Esophagus muscularis mucosa (tissue), 4 donors: Measurements from ENCODE around the gene HBEGF. TPM values are rescaled to one million over a fixed set of nuclear protein-coding genes. Genes with fewer than 3 reads are reported as not detected.

Experiments used
- DNase-seq: peaks from one replicate; pipeline ENCODE4 v3.0.0-alpha.2; 2017; ENCODE audit errors: extremely low spot score
- H3K27ac ChIP-seq, 4 donors: fragments of 200-600 bp; sonication (generic); replicated peaks in 1 of 4; 1 replicate in 3 of 4; 2 replicates in 1 of 4; pipeline ENCODE4 v1.5.1; 2016 to 2019; ENCODE audit warnings: mild to moderate bottlenecking in 1 of 4
- H3K27me3 ChIP-seq, 4 donors: fragments of 200-600 bp; sonication (generic); one replicate each; pipeline versions ENCODE4 v1.5.1 to v1.6.0; 2016 to 2019
- H3K36me3 ChIP-seq, 4 donors: fragments of 200-600 bp; sonication (generic); one replicate each; pipeline ENCODE4 v1.5.1; 2016 to 2019
- H3K4me1 ChIP-seq, 4 donors: fragments of 200-600 bp; sonication (generic); one replicate each; pipeline ENCODE4 v1.5.1; 2016 to 2019
- H3K4me3 ChIP-seq, 4 donors: fragments of 200-600 bp; sonication (generic); 1 replicate in 2 of 4; 2 replicates in 2 of 4; pipeline ENCODE4 v1.5.1; 2016 to 2019; ENCODE audit warnings: mild to moderate bottlenecking in 4 of 4, moderate library complexity in 1 of 4
- H3K9me3 ChIP-seq, 4 donors: fragments of 200-600 bp; sonication (generic); 1 replicate in 3 of 4; 2 replicates in 1 of 4; pipeline ENCODE4 v1.5.1; 2016 to 2019
- CTCF ChIP-seq, 3 experiments: fragments of 200-600 bp in 2 of 3; fragments of 450-650 bp in 1 of 3; sonication (generic) in 2 of 3; IDR thresholded peaks; one replicate each; pipeline ENCODE4 v1.5.1; 2017 to 2019; ENCODE audit warnings: antibody characterized with exemption in 3 of 3, mild to moderate bottlenecking in 2 of 3, moderate library complexity in 1 of 3
- EP300 ChIP-seq: sonication (generic); formaldehyde crosslinking; IDR thresholded peaks from one replicate; pipeline ENCODE4 v1.6.1; 2017; ENCODE audit warnings: antibody characterized with exemption
- POLR2A ChIP-seq: fragments of 450-650 bp; IDR thresholded peaks from one replicate; pipeline ENCODE4 v1.6.1; 2017; ENCODE audit warnings: antibody characterized with exemption, moderate library complexity, mild to moderate bottlenecking, low read depth
- POLR2AphosphoS5 ChIP-seq, 2 donors: sonication (generic); formaldehyde crosslinking; IDR thresholded peaks; one replicate each; pipeline ENCODE4 v1.6.1; 2017; ENCODE audit warnings: antibody characterized with exemption in 2 of 2
- WGBS: methylation state at CpG from one replicate; pipeline ENCODE4 v1.1.5; 2018; 5-methylcytosine and 5-hydroxymethylcytosine counted together
- intact Hi-C: fragments of 100-400 bp; cut with DNase I; formaldehyde crosslinking; loops from one replicate; pipeline ENCODE4 v1.15.1; 2023
- total RNA-seq, 4 donors: library from RNA; depleted of rRNA; stranded (reverse); fragments of >200 nt; gene quantifications; one replicate each; pipeline versions ENCODE4 v1.1.0 to v1.2.1, GENCODE V29; 2016

Gene HBEGF
- total RNA-seq, 4 donors from 2014 or later = 6.6 to 20.0 (median 8.2) TPM

GRCh38 chr5:140341591-140341990 lies 4.8 kb downstream of the HBEGF start:
- no peaks in the 10 kb centered on the region for H3K9me3 ChIP-seq
- H3K4me1 ChIP-seq = peaks cover 67 to 89% (median 83%) of the 10 kb centered on the region in 4 donors
- no peaks in the 10 kb centered on the region for H3K27me3 ChIP-seq
- H3K36me3 ChIP-seq = peaks cover 0 to 51% (median 14%) of the 10 kb centered on the region in 4 donors
- peak overlapping the region in 3 of 4 donors; percentile 42 to 55 (median 47) for H3K27ac ChIP-seq
- intact Hi-C loops = no loop called here
- peak in 1 of 2 donors; percentile 37 for TF ChIP-seq POLR2AphosphoS5 (IDR thresholded peaks at IDR 0.05)
- TF ChIP-seq CTCF (IDR thresholded peaks at IDR 0.05) = no peak
- 48% methylated on average over 3 of the region's 5 CpGs for WGBS
- no peak for DNase-seq
- no peak overlapping the region for H3K4me3 ChIP-seq

GRCh38 chr5:140340605-140341121 lies 5.7 kb downstream of the HBEGF start:
- peaks cover 72 to 94% (median 89%) of the 10 kb centered on the region in 4 donors for H3K4me1 ChIP-seq
- TF ChIP-seq CTCF (IDR thresholded peaks at IDR 0.05) = no peak
- no peak for TF ChIP-seq POLR2AphosphoS5 (IDR thresholded peaks at IDR 0.05)
- no peak for TF ChIP-seq EP300
- TF ChIP-seq POLR2A = no peak
- intact Hi-C loops = no loop called here
- no peak for DNase-seq
- H3K36me3 ChIP-seq = peaks cover 0 to 56% (median 15%) of the 10 kb centered on the region in 4 donors
- H3K9me3 ChIP-seq = no peaks in the 10 kb centered on the region
- H3K27me3 ChIP-seq = no peaks in the 10 kb centered on the region
- peak overlapping the region in 2 of 4 donors; percentile 42 to 47 for H3K27ac ChIP-seq
- H3K4me3 ChIP-seq = no peak overlapping the region

- peaks cover 1 to 66% (median 20%) of the 10 kb centered on the region in 4 donors for H3K36me3 ChIP-seq
- no peaks in the 10 kb centered on the region for H3K9me3 ChIP-seq
- H3K27ac ChIP-seq = peak overlapping the region in 2 of 4 donors; percentile 1 to 15
- no peak for DNase-seq
- WGBS = 82% methylated on average over 4 of the region's 4 CpGs
- intact Hi-C loops = no loop called here
- H3K4me1 ChIP-seq = peaks cover 63 to 88% (median 83%) of the 10 kb centered on the region in 4 donors
- TF ChIP-seq POLR2AphosphoS5 (IDR thresholded peaks at IDR 0.05) = no peak
- no peak for TF ChIP-seq EP300
- TF ChIP-seq CTCF (IDR thresholded peaks at IDR 0.05) = no peak
- TF ChIP-seq POLR2A = no peak
- no peaks in the 10 kb centered on the region for H3K27me3 ChIP-seq
- H3K4me3 ChIP-seq = no peak overlapping the region
Measured at GRCh38 chr5:140339636-140340035, 6.8 kb downstream of the HBEGF start.

- TF ChIP-seq POLR2A (no peak), EP300 (no peak), CTCF (IDR thresholded peaks at IDR 0.05) (no peak), POLR2AphosphoS5 (IDR thresholded peaks at IDR 0.05) (no peak)
- H3K4me1 ChIP-seq = peaks cover 57 to 82% (median 76%) of the 10 kb centered on the region in 4 donors
- H3K27me3 ChIP-seq = no peaks in the 10 kb centered on the region
- peaks cover 9 to 70% (median 27%) of the 10 kb centered on the region in 4 donors for H3K36me3 ChIP-seq
- H3K4me3 ChIP-seq = no peak overlapping the region
- H3K9me3 ChIP-seq = no peaks in the 10 kb centered on the region
- DNase-seq = no peak
- 81% methylated on average over 2 of the region's 2 CpGs for WGBS
- H3K27ac ChIP-seq = peak overlapping the region in 1 of 4 donors; percentile 2
- intact Hi-C loops = no loop called here
Measured at GRCh38 chr5:140338908-140339307, 7.5 kb downstream of the HBEGF start.

- Histone ChIP-seq H3K36me3 (peaks cover 12 to 70% (median 30%) of the 10 kb centered on the region in 4 donors), H3K9me3 (no peaks in the 10 kb centered on the region), H3K27me3 (no peaks in the 10 kb centered on the region), H3K27ac (peak overlapping the region in 2 of 4 donors; percentile 2 to 77), H3K4me3 (no peak overlapping the region), H3K4me1 (peaks cover 57 to 76% (median 71%) of the 10 kb centered on the region in 4 donors)
- 38% methylated on average over 3 of the region's 3 CpGs for WGBS
- no peak for DNase-seq
- intact Hi-C loops = no loop called here
- TF ChIP-seq POLR2A (no peak), EP300 (no peak), POLR2AphosphoS5 (IDR thresholded peaks at IDR 0.05) (no peak), CTCF (IDR thresholded peaks at IDR 0.05) (no peak)
Measured at GRCh38 chr5:140338336-140338735, 8.1 kb downstream of the HBEGF start.
